ENCODE data around the gene FLVCR1.

- TF ChIP-seq POLR2AphosphoS5 (IDR thresholded peaks at IDR 0.05; ENCODE audit: low read depth, low read length) (no peak), POLR2A (IDR thresholded peaks at IDR 0.05; ENCODE audit: low read depth, low read length) (no peak)
Observed at GRCh38 chr1:212917858-212918257, 59.8 kb downstream of the FLVCR1 start.

Measured in GM12892 (cell line).